Stimulated activated CD4-positive, alpha-beta T cell treated with anti-CD3 and anti-CD28 coated beads, Interleukin-2, amount 100 ng/mL, for 24 hours (primary cell): ENCODE data around the gene TBKBP1.
"Not testable (repeated sequence)": the region's sequence is repeated elsewhere in the genome, so short reads cannot be mapped to it uniquely, and the experiment has no call there.

ENCODE experiments used
- DNase-seq, 2 donors: peaks; one replicate each; pipeline ENCODE4 v3.0.0-alpha.2; 2020

Gene TBKBP1

GRCh38 chr17:47733047-47733673 is 39.2 kb downstream of the TBKBP1 start, which contains the start of gene TBX21:
TSS of gene TBX21 (plus strand) at chr17:47733236. CDS start at chr17:47733455, 219 bp downstream.
- peak; percentile 90 to 94 for DNase-seq

- peak in 1 of 2 donors; percentile 32 for DNase-seq
Measured at GRCh38 chr17:47733674-47734410, 39.9 kb downstream of the TBKBP1 start.

- DNase-seq: no peak
Measured at GRCh38 chr17:47735139-47735464, 41.1 kb downstream of the TBKBP1 start.

- DNase-seq: no peak
Measured at GRCh38 chr17:47735536-47736011, 41.6 kb downstream of the TBKBP1 start.

GRCh38 chr17:47736501-47737495 is 42.8 kb downstream of the TBKBP1 start:
- DNase-seq: no peak

- no peak for DNase-seq
Measured at GRCh38 chr17:47738178-47738577, 44.2 kb downstream of the TBKBP1 start.

GRCh38 chr17:47739150-47739549 is 45.2 kb downstream of the TBKBP1 start:
- no peak for DNase-seq

- DNase-seq: not testable (repeated sequence)
Measured at GRCh38 chr17:47739945-47740344, 46.0 kb downstream of the TBKBP1 start.

GRCh38 chr17:47741109-47741792 is 47.3 kb downstream of the TBKBP1 start:
- DNase-seq: no peak

- DNase-seq: no peak
Measured at GRCh38 chr17:47741793-47742145, 47.8 kb downstream of the TBKBP1 start.

GRCh38 chr17:47742319-47743181 is 48.6 kb downstream of the TBKBP1 start:
- peak; percentile 56 to 58 for DNase-seq

GRCh38 chr17:47744168-47745036 is 50.4 kb downstream of the TBKBP1 start:
- no peak for DNase-seq

GRCh38 chr17:47745037-47745380 is 51.0 kb downstream of the TBKBP1 start:
- DNase-seq: no peak

GRCh38 chr17:47751471-47751870 is 57.5 kb downstream of the TBKBP1 start:
- no peak for DNase-seq

- no peak for DNase-seq
Measured at GRCh38 chr17:47757386-47757785, 63.4 kb downstream of the TBKBP1 start.

- no peak for DNase-seq
Measured at GRCh38 chr17:47760409-47761140, 66.6 kb downstream of the TBKBP1 start.
